ES-I3 (cell line): ENCODE measurements around the gene DNAL1.
"Not testable (repeated sequence)": the region's sequence is repeated elsewhere in the genome, so short reads cannot be mapped to it uniquely, and the experiment has no call there.

Experiments used
- H3K36me3 ChIP-seq: 2 replicates; pipeline ENCODE4 v1.6.1; 2013; ENCODE audit warnings: mild to moderate bottlenecking, low read length, control low read depth, moderate library complexity; ENCODE audit not compliant: insufficient read depth
- H3K4me1 ChIP-seq: 2 replicates; pipeline ENCODE4 v1.6.1; 2013; ENCODE audit warnings: mild to moderate bottlenecking, control low read depth, low read length; ENCODE audit not compliant: insufficient read depth
- H3K9ac ChIP-seq: 2 replicates; pipeline ENCODE4 v1.6.1; 2013; ENCODE audit warnings: low read depth, mild to moderate bottlenecking, low read length, moderate library complexity
- H3K9me3 ChIP-seq: 2 replicates; pipeline ENCODE4 v1.6.1; 2013; ENCODE audit warnings: mild to moderate bottlenecking, low read length, moderate library complexity; ENCODE audit not compliant: control insufficient read depth, insufficient read depth

DNAL1 gene

GRCh38 chr14:73708076-73708475, 63.3 kb downstream of the DNAL1 start:
- not testable (repeated sequence) for H3K4me1 ChIP-seq, H3K36me3 ChIP-seq, H3K9ac ChIP-seq, H3K9me3 ChIP-seq

- Histone ChIP-seq H3K9ac (no peak overlapping the region), H3K9me3 (no peaks in the 10 kb centered on the region), H3K36me3 (no peaks in the 10 kb centered on the region), H3K4me1 (peaks cover 5% of the 10 kb centered on the region; the same call in 1 of the 2 replicates)
Measured at GRCh38 chr14:73709904-73710469, 65.2 kb downstream of the DNAL1 start.

GRCh38 chr14:73710737-73711136, 66.0 kb downstream of the DNAL1 start:
- no peaks in the 10 kb centered on the region for H3K9me3 ChIP-seq

GRCh38 chr14:73712071-73712506, 67.3 kb downstream of the DNAL1 start:
- H3K9me3 ChIP-seq = no peaks in the 10 kb centered on the region
- peak overlapping the region; percentile 87 for H3K9ac ChIP-seq

More at GRCh38 chr14:73710737-73711136, 66.0 kb downstream of the DNAL1 start:
- Histone ChIP-seq H3K36me3 (no peaks in the 10 kb centered on the region), H3K4me1 (peaks cover 5% of the 10 kb centered on the region; the same call in 1 of the 2 replicates), H3K9ac (no peak overlapping the region)

GRCh38 chr14:73712540-73713180, 67.9 kb downstream of the DNAL1 start:
- H3K9me3 ChIP-seq = no peaks in the 10 kb centered on the region
- no peaks in the 10 kb centered on the region for H3K36me3 ChIP-seq
- peaks cover 5% of the 10 kb centered on the region; the same call in 1 of the 2 replicates for H3K4me1 ChIP-seq
- H3K9ac ChIP-seq = peak overlapping the region; percentile 87

More at GRCh38 chr14:73712071-73712506, 67.3 kb downstream of the DNAL1 start:
- Histone ChIP-seq H3K36me3 (no peaks in the 10 kb centered on the region), H3K4me1 (peaks cover 5% of the 10 kb centered on the region; the same call in 1 of the 2 replicates)

- H3K9ac ChIP-seq = peak overlapping the region; percentile 87
- peaks cover 8% of the 10 kb centered on the region; the same call in 1 of the 2 replicates for H3K4me1 ChIP-seq
- no peaks in the 10 kb centered on the region for H3K9me3 ChIP-seq
- H3K36me3 ChIP-seq = no peaks in the 10 kb centered on the region
Measured at GRCh38 chr14:73713206-73713802, 68.5 kb downstream of the DNAL1 start.

GRCh38 chr14:73713803-73714655, 69.2 kb downstream of the DNAL1 start, which contains the start of gene PNMA1:
Gene PNMA1 (minus strand): TSS chr14:73714384. CDS start chr14:73713639, 745 bp downstream.
- Histone ChIP-seq H3K9ac (peak within 1 kb of the TSS; percentile 87), H3K4me1 (peaks cover 9% of the 10 kb centered on the region; the same call in 1 of the 2 replicates), H3K9me3 (no peaks in the 10 kb centered on the region), H3K36me3 (no peaks in the 10 kb centered on the region)

- Histone ChIP-seq H3K36me3 (no peaks in the 10 kb centered on the region), H3K9ac (peak overlapping the region; percentile 87; the same call in 1 of the 2 replicates), H3K4me1 (peaks cover 14% of the 10 kb centered on the region; the same call in 1 of the 2 replicates), H3K9me3 (no peaks in the 10 kb centered on the region)
Measured at GRCh38 chr14:73714656-73715081, 69.9 kb downstream of the DNAL1 start.

GRCh38 chr14:73715707-73716106, 70.9 kb downstream of the DNAL1 start:
- Histone ChIP-seq H3K9me3 (no peaks in the 10 kb centered on the region), H3K36me3 (no peaks in the 10 kb centered on the region), H3K4me1 (peaks cover 15% of the 10 kb centered on the region), H3K9ac (no peak overlapping the region)

GRCh38 chr14:73717266-73717665, 72.5 kb downstream of the DNAL1 start:
- Histone ChIP-seq H3K4me1 (peaks cover 18% of the 10 kb centered on the region), H3K9me3 (no peaks in the 10 kb centered on the region), H3K9ac (no peak overlapping the region), H3K36me3 (no peaks in the 10 kb centered on the region)

- H3K36me3 ChIP-seq = no peaks in the 10 kb centered on the region
- peaks cover 17% of the 10 kb centered on the region for H3K4me1 ChIP-seq
- no peaks in the 10 kb centered on the region for H3K9me3 ChIP-seq
- H3K9ac ChIP-seq = peak overlapping the region; percentile 29
Measured at GRCh38 chr14:73717711-73718417, 73.1 kb downstream of the DNAL1 start.

GRCh38 chr14:73718418-73719251, 73.8 kb downstream of the DNAL1 start:
- H3K9ac ChIP-seq = peak overlapping the region; percentile 29
- no peaks in the 10 kb centered on the region for H3K36me3 ChIP-seq
- H3K9me3 ChIP-seq = no peaks in the 10 kb centered on the region
- peaks cover 17% of the 10 kb centered on the region for H3K4me1 ChIP-seq

GRCh38 chr14:73719361-73719760, 74.6 kb downstream of the DNAL1 start:
- Histone ChIP-seq H3K9me3 (no peaks in the 10 kb centered on the region), H3K36me3 (no peaks in the 10 kb centered on the region), H3K9ac (no peak overlapping the region), H3K4me1 (peaks cover 23% of the 10 kb centered on the region)
